ENCODE measurements around the gene RASSF8.

The RASSF8 gene

GRCh38 chr12:25934456-25934855 is 24.0 kb upstream of the RASSF8 start:
- no peaks in the 10 kb centered on the region for H3K4me1 ChIP-seq (ENCODE audit: insufficient read depth, insufficient read length)
- no peaks in the 10 kb centered on the region for H3K27me3 ChIP-seq (ENCODE audit: insufficient read depth, insufficient read length)
- no peaks in the 10 kb centered on the region for H3K9me3 ChIP-seq (ENCODE audit: insufficient read depth, low read length)
- no peak for TF ChIP-seq YY1 (IDR thresholded peaks at IDR 0.05; ENCODE audit: insufficient read depth, insufficient read length)
- TF ChIP-seq ZNF274 (IDR thresholded peaks at IDR 0.05; ENCODE audit: low read depth, low read length): no peak
- TF ChIP-seq SUZ12 (IDR thresholded peaks at IDR 0.05; ENCODE audit: extremely low read depth, insufficient read depth, insufficient read length): no peak
- H3K9ac ChIP-seq (ENCODE audit: insufficient read length, low read depth): no peak overlapping the region
- DNase-seq (ENCODE audit: low read depth, low spot score): no peak
- no peak overlapping the region for H3K4me3 ChIP-seq (ENCODE audit: insufficient read length, low read depth)
- H3K36me3 ChIP-seq (ENCODE audit: insufficient read depth, insufficient read length, low read length): no peaks in the 10 kb centered on the region

GRCh38 chr12:25935355-25936144 is 22.9 kb upstream of the RASSF8 start:
- H3K9me3 ChIP-seq (ENCODE audit: insufficient read depth, low read length): no peaks in the 10 kb centered on the region
- no peaks in the 10 kb centered on the region for H3K27me3 ChIP-seq (ENCODE audit: insufficient read depth, insufficient read length)
- no peaks in the 10 kb centered on the region for H3K4me1 ChIP-seq (ENCODE audit: insufficient read depth, insufficient read length)
- DNase-seq (ENCODE audit: low read depth, low spot score): no peak
- TF ChIP-seq YY1 (IDR thresholded peaks at IDR 0.05; ENCODE audit: insufficient read depth, insufficient read length): no peak
- TF ChIP-seq SUZ12 (IDR thresholded peaks at IDR 0.05; ENCODE audit: extremely low read depth, insufficient read depth, insufficient read length): no peak
- TF ChIP-seq ZNF274 (IDR thresholded peaks at IDR 0.05; ENCODE audit: low read depth, low read length): no peak
- H3K4me3 ChIP-seq (ENCODE audit: insufficient read length, low read depth): no peak overlapping the region
- no peak overlapping the region for H3K9ac ChIP-seq (ENCODE audit: insufficient read length, low read depth)
- no peaks in the 10 kb centered on the region for H3K36me3 ChIP-seq (ENCODE audit: insufficient read depth, insufficient read length, low read length)

GRCh38 chr12:25937096-25937495 is 21.4 kb upstream of the RASSF8 start:
- TF ChIP-seq YY1 (IDR thresholded peaks at IDR 0.05; ENCODE audit: insufficient read depth, insufficient read length) (no peak), ZNF274 (IDR thresholded peaks at IDR 0.05; ENCODE audit: low read depth, low read length) (no peak)
- Histone ChIP-seq H3K4me1 (ENCODE audit: insufficient read depth, insufficient read length) (no peaks in the 10 kb centered on the region), H3K27me3 (ENCODE audit: insufficient read depth, insufficient read length) (no peaks in the 10 kb centered on the region), H3K36me3 (ENCODE audit: insufficient read depth, insufficient read length, low read length) (no peaks in the 10 kb centered on the region), H3K9ac (ENCODE audit: insufficient read length, low read depth) (no peak overlapping the region), H3K9me3 (ENCODE audit: insufficient read depth, low read length) (no peaks in the 10 kb centered on the region), H3K4me3 (ENCODE audit: insufficient read length, low read depth) (no peak overlapping the region)
- DNase-seq (ENCODE audit: low read depth, low spot score): no peak

- no peak for DNase-seq (ENCODE audit: low read depth, low spot score)
- no peaks in the 10 kb centered on the region for H3K9me3 ChIP-seq (ENCODE audit: insufficient read depth, low read length)
- no peak for TF ChIP-seq ZNF274 (IDR thresholded peaks at IDR 0.05; ENCODE audit: low read depth, low read length)
- TF ChIP-seq YY1 (IDR thresholded peaks at IDR 0.05; ENCODE audit: insufficient read depth, insufficient read length): no peak
- TF ChIP-seq SUZ12 (IDR thresholded peaks at IDR 0.05; ENCODE audit: extremely low read depth, insufficient read depth, insufficient read length): no peak
- no peak overlapping the region for H3K9ac ChIP-seq (ENCODE audit: insufficient read length, low read depth)
- no peaks in the 10 kb centered on the region for H3K36me3 ChIP-seq (ENCODE audit: insufficient read depth, insufficient read length, low read length)
- H3K27me3 ChIP-seq (ENCODE audit: insufficient read depth, insufficient read length): no peaks in the 10 kb centered on the region
- no peaks in the 10 kb centered on the region for H3K4me1 ChIP-seq (ENCODE audit: insufficient read depth, insufficient read length)
- no peak overlapping the region for H3K4me3 ChIP-seq (ENCODE audit: insufficient read length, low read depth)
Measured at GRCh38 chr12:25938581-25938980, 19.9 kb upstream of the RASSF8 start.

GRCh38 chr12:25939606-25940005 is 18.9 kb upstream of the RASSF8 start:
- no peak for DNase-seq (ENCODE audit: low read depth, low spot score)
- Histone ChIP-seq H3K4me1 (ENCODE audit: insufficient read depth, insufficient read length) (no peaks in the 10 kb centered on the region), H3K36me3 (ENCODE audit: insufficient read depth, insufficient read length, low read length) (no peaks in the 10 kb centered on the region), H3K27me3 (ENCODE audit: insufficient read depth, insufficient read length) (no peaks in the 10 kb centered on the region), H3K9ac (ENCODE audit: insufficient read length, low read depth) (no peak overlapping the region), H3K4me3 (ENCODE audit: insufficient read length, low read depth) (no peak overlapping the region), H3K9me3 (ENCODE audit: insufficient read depth, low read length) (no peaks in the 10 kb centered on the region)
- TF ChIP-seq ZNF274 (IDR thresholded peaks at IDR 0.05; ENCODE audit: low read depth, low read length) (no peak), YY1 (IDR thresholded peaks at IDR 0.05; ENCODE audit: insufficient read depth, insufficient read length) (no peak), SUZ12 (IDR thresholded peaks at IDR 0.05; ENCODE audit: extremely low read depth, insufficient read depth, insufficient read length) (no peak)

- Histone ChIP-seq H3K4me3 (ENCODE audit: insufficient read length, low read depth) (no peak overlapping the region), H3K36me3 (ENCODE audit: insufficient read depth, insufficient read length, low read length) (no peaks in the 10 kb centered on the region), H3K4me1 (ENCODE audit: insufficient read depth, insufficient read length) (no peaks in the 10 kb centered on the region), H3K27me3 (ENCODE audit: insufficient read depth, insufficient read length) (no peaks in the 10 kb centered on the region), H3K9me3 (ENCODE audit: insufficient read depth, low read length) (no peaks in the 10 kb centered on the region), H3K9ac (ENCODE audit: insufficient read length, low read depth) (no peak overlapping the region)
- no peak for DNase-seq (ENCODE audit: low read depth, low spot score)
- TF ChIP-seq ZNF274 (IDR thresholded peaks at IDR 0.05; ENCODE audit: low read depth, low read length) (no peak), SUZ12 (IDR thresholded peaks at IDR 0.05; ENCODE audit: extremely low read depth, insufficient read depth, insufficient read length) (no peak), YY1 (IDR thresholded peaks at IDR 0.05; ENCODE audit: insufficient read depth, insufficient read length) (no peak)
Measured at GRCh38 chr12:25940886-25941285, 17.6 kb upstream of the RASSF8 start.

- no peaks in the 10 kb centered on the region for H3K9me3 ChIP-seq (ENCODE audit: insufficient read depth, low read length)
- H3K4me3 ChIP-seq (ENCODE audit: insufficient read length, low read depth): no peak overlapping the region
- TF ChIP-seq YY1 (IDR thresholded peaks at IDR 0.05; ENCODE audit: insufficient read depth, insufficient read length) (no peak), SUZ12 (IDR thresholded peaks at IDR 0.05; ENCODE audit: extremely low read depth, insufficient read depth, insufficient read length) (no peak), ZNF274 (IDR thresholded peaks at IDR 0.05; ENCODE audit: low read depth, low read length) (no peak)
- H3K4me1 ChIP-seq (ENCODE audit: insufficient read depth, insufficient read length): no peaks in the 10 kb centered on the region
- H3K27me3 ChIP-seq (ENCODE audit: insufficient read depth, insufficient read length): no peaks in the 10 kb centered on the region
- no peaks in the 10 kb centered on the region for H3K36me3 ChIP-seq (ENCODE audit: insufficient read depth, insufficient read length, low read length)
- no peak for DNase-seq (ENCODE audit: low read depth, low spot score)
- no peak overlapping the region for H3K9ac ChIP-seq (ENCODE audit: insufficient read length, low read depth)
Measured at GRCh38 chr12:25942709-25943108, 15.8 kb upstream of the RASSF8 start.

Measured in NT2/D1 (cell line).